Cardiac fibroblast (primary cell): ENCODE measurements around the gene L1CAM.

Experiments used
- DNase-seq, 2 donors: peaks; one replicate each; pipeline versions ENCODE4 v3.0.0 to v3.0.0-alpha.2; 2010; ENCODE audit warnings: low read depth in 2 of 2
- H3K4me3 ChIP-seq, 2 donors: replicated peaks in 1 of 2; 1 replicate in 1 of 2; 2 replicates in 1 of 2; pipeline ENCODE4 v1.5.1; 2011; ENCODE audit warnings: low read depth in 2 of 2, low read length in 2 of 2, mild to moderate bottlenecking in 2 of 2, moderate library complexity in 1 of 2
- TF ChIP-seq, protein P1 (sequence below): IDR thresholded peaks from one replicate; pipeline ENCODE4 v1.5.1; 2011; ENCODE audit warnings: low read depth, mild to moderate bottlenecking, low read length, inconsistent platforms

Gene L1CAM

DNA sequence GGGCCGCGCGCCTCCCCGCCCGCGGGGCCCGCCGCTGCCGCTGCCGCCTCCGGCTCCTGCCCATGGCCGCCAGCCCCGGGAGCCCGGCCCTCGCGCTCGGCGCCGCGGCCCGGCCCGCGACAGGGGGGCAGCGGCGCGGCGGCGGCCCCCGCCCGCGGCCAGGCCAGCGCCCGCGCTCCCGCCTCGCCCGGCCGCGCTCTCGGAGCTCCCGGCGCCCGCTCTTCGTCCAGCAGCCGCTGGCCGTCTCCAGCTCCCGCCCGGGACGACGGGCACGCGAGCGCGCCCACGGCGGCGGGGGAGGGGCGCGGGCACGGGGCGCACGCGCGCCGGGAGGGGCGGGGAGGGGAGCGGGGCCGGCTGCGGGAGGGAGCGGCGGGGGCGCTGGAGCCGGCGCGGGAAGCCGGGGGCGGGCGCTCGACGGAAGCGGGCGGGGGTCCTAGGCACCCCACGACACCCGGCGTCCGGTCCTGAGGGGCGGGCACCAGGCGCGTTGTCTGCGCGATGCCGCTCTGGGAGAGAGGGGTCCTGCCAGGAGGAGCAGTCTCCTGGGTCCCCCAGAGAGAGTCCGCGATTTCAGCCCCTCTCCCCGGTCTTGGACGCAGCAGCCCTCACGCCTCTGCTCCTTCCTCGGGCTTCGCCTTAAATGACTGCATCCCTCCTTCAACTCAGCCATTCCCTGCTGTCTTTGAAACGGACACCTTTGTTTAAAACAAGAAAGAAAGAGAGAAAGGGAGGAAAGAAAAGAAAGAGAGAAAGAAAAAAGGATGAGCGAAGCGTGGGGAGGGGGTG, 55.1 kb downstream of the L1CAM start:
- TF ChIP-seq, protein P1, sequence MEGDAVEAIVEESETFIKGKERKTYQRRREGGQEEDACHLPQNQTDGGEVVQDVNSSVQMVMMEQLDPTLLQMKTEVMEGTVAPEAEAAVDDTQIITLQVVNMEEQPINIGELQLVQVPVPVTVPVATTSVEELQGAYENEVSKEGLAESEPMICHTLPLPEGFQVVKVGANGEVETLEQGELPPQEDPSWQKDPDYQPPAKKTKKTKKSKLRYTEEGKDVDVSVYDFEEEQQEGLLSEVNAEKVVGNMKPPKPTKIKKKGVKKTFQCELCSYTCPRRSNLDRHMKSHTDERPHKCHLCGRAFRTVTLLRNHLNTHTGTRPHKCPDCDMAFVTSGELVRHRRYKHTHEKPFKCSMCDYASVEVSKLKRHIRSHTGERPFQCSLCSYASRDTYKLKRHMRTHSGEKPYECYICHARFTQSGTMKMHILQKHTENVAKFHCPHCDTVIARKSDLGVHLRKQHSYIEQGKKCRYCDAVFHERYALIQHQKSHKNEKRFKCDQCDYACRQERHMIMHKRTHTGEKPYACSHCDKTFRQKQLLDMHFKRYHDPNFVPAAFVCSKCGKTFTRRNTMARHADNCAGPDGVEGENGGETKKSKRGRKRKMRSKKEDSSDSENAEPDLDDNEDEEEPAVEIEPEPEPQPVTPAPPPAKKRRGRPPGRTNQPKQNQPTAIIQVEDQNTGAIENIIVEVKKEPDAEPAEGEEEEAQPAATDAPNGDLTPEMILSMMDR, result no peak
- H3K4me3 ChIP-seq, result no peak overlapping the region
- no peak for DNase-seq

DNA sequence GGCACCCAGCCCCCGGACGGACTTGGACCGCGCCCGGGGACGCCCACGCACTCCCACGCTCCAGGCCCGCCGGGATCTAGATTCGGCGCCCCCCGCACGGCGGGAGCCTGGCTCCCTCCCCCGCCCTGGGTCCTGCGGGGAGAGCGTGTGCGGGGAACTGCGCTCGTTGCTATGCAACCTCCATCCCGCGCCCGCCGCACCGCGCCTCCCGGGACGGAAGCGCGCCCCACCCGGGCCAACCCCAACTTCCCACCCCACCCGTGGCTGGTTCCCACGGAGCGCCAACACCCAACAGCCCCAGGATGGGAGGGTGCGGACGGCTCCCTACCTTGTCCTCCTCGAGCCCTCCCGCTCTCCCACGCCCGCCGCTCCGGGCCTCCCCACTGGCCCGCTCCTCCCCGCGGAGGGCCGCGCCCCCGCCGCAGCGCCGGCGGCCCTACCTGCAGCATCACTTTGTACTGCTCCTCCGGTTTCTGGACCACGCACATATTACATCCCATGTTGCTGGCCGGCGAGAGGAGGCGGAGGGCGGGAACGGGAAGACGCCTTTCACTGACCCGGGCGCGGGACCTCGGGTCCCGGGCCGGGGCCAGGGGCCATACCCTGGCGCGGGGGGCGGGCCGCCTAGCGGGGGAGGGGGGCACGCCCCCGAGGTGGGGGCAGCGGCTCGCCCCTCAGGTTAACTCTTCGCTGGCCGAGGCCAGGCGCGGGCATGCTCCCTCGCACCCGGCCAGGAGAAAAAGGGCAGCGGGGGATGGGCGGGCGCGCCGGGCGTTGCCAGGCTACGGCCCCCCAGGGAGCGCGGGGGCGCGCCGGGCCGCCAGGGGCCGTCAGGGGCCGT, 56.0 kb downstream of the L1CAM start, which contains the start of gene PDZD4:
Gene PDZD4, minus strand, starts transcription at position 746 of the 841 bp plus-strand sequence. Its CDS starts 246 bp downstream, at position 500.
- H3K4me3 ChIP-seq, result no peak within 1 kb of the TSS
- TF ChIP-seq, protein P1, result no peak
- no peak for DNase-seq

DNA sequence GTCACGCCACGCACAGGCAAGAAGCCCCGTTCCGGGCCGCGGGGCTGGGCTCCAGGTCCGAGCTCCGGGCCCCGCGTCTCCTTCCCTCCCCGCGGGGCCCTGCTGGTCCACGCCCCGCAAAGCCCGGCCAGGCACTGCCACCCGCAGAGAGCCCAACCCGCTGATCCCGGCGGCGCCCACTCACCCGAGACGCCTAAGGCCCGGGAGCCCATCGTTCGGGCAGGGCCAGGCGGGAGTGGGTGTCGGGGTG, 56.5 kb downstream of the L1CAM start:
- no peak for DNase-seq
- no peak overlapping the region for H3K4me3 ChIP-seq
- TF ChIP-seq, protein P1, result no peak

DNA sequence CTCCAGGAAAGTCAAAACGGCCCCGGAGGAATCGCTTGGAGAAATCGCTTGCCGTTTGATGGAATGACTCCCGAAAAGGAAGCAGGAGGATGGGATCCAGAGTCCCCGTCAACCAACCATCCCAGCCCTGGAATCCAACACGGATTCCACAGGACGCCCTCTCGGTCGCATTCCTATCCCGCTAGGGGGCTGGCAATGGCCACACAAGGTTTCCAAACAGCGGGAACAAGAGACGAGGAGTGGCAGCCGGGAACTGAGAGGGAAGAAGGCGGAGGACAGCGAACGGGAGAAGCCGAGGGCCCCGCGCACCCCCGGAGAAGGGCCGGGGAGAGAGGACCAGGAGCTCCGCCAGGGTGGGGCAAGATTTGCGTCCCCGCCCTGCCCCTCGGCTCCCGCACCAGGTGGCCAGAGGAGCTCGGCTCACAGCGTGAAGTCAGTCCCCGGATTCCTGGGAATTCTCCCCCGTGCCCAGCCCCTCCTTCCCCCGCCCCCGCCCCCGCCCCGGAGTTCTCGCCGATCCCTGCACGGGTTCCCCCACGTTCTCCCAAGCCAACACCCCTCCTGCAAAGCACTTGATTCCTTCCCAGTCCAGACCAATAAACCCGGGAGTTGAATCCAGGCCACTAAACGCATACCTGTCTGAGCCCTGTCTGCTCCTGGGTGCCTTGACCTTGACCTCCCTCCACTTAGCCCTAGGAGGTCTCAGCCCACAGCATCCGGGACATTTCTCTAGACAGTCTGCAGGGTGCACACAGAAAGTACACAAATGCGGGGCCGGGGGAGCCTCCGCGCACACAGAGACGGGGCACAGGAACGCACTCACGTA, 57.0 kb downstream of the L1CAM start:
- TF ChIP-seq, protein P1, result no peak
- no peak for DNase-seq
- peak overlapping the region in 1 of 2 donors; percentile 5 for H3K4me3 ChIP-seq

DNA sequence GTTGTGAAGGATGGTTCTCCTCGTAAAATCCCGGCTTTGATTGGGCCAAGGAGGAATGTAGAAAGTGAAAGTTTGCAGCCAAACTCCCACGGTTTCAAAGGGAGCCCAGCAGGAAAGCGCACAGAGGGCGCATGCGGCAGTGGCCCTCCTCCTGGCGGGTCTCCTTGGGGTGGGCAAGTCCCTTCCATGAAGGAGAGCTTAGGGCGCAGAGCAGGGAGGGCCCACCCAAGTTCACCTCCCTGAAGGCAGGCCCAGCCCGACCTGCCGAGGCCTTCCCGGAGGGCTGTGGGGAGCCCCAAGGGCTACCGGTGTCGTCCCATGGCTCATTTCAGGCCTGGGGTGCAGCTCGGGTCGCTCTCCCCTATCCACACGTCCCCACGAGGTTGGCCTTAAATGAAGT, 57.7 kb downstream of the L1CAM start:
- no peak overlapping the region for H3K4me3 ChIP-seq

DNA sequence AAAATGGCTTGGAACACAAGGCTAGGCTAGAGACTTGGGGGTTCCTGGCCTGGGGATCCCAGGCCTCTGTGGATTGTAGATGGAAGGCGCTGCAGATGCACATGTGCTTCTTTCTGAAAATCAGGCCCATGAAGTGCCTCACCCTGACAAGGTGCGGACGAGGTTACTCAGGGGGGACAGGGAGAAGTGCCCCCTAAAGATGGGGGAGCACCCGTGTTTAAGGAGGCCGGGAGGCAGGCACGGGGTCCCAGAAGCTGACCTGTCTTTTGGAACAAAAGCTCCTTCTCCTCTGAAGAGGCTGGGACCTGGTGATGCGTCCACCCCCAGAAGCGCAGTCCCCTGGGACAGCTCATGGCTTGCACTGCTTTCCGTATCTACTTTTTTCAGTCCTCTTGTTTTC, 58.1 kb downstream of the L1CAM start:
- no peak for DNase-seq
- TF ChIP-seq, protein P1, result no peak
- H3K4me3 ChIP-seq, result no peak overlapping the region

More for the DNA sequence above, 57.7 kb downstream of the L1CAM start:
- TF ChIP-seq, protein P1, result no peak
- DNase-seq, result no peak
